HepG2 (cell line): ENCODE results near the gene CRAMP1.

Source experiments
- CREB1 ChIP-seq, 2 experiments: fragments of 450-650 bp in 1 of 2; IDR thresholded peaks; 2 replicates each; pipeline ENCODE4 v1.6.1; 2016 to 2017; ENCODE audit warnings: control low read depth in 1 of 2, mild to moderate bottlenecking in 1 of 2, missing compliant biosample characterization in 1 of 2, missing genetic modification characterization in 1 of 2
- POLR2A ChIP-seq, 2 experiments: IDR thresholded peaks; 2 replicates each; pipeline ENCODE4 v1.6.1; 2011; ENCODE audit warnings: low read depth in 2 of 2, low read length in 2 of 2, mild to moderate bottlenecking in 1 of 2, moderate library complexity in 1 of 2; ENCODE audit not compliant: insufficient read depth in 1 of 2
- POLR2AphosphoS2 ChIP-seq: IDR thresholded peaks from 2 replicates; pipeline ENCODE4 v1.6.1; 2011; ENCODE audit warnings: low read depth, low read length, improper control_type of control experiment
- SALL1 ChIP-seq: sonication (generic); formaldehyde crosslinking; IDR thresholded peaks from 2 replicates; pipeline ENCODE4 v1.8.0; 2022; ENCODE audit warnings: mild to moderate bottlenecking, missing genetic modification reagents
- SMC3 ChIP-seq: IDR thresholded peaks from 2 replicates; pipeline ENCODE4 v1.6.1; 2011; ENCODE audit warnings: low read length, improper control_type of control experiment
- TARDBP ChIP-seq: sonication (generic); formaldehyde crosslinking; IDR thresholded peaks from 2 replicates; pipeline ENCODE4 v1.8.0; 2022; ENCODE audit warnings: mild to moderate bottlenecking, missing genetic modification reagents
- ZNF124 ChIP-seq: sonication (generic); formaldehyde crosslinking; IDR thresholded peaks from 2 replicates; pipeline ENCODE4 v1.4.0; 2020; ENCODE audit warnings: missing genetic modification reagents
- ZNF138 ChIP-seq: sonication (generic); formaldehyde crosslinking; IDR thresholded peaks from 2 replicates; pipeline ENCODE4 v1.5.0; 2020; ENCODE audit warnings: mild to moderate bottlenecking, low read depth, missing genetic modification reagents
- ZNF510 ChIP-seq: sonication (generic); formaldehyde crosslinking; IDR thresholded peaks from 2 replicates; pipeline ENCODE4 v1.4.0; 2020; ENCODE audit warnings: low read depth, mild to moderate bottlenecking, missing genetic modification reagents
- ZNF724P ChIP-seq: sonication (generic); formaldehyde crosslinking; IDR thresholded peaks from 2 replicates; pipeline ENCODE4 v1.8.0; 2022; ENCODE audit warnings: missing genetic modification reagents, borderline replicate concordance
- TF ChIP-seq, protein P1 (sequence below): sonication (generic); formaldehyde crosslinking; IDR thresholded peaks from 2 replicates; pipeline ENCODE4 v1.4.0; 2020; ENCODE audit warnings: low read depth, missing genetic modification reagents
- TF ChIP-seq, protein P2 (sequence below): sonication (generic); formaldehyde crosslinking; IDR thresholded peaks from 2 replicates; pipeline ENCODE4 v1.5.0; 2020; ENCODE audit warnings: mild to moderate bottlenecking, missing genetic modification reagents, moderate library complexity
- TF ChIP-seq, protein P3 (sequence below): sonication (generic); formaldehyde crosslinking; IDR thresholded peaks from 2 replicates; pipeline ENCODE4 v1.9.0; 2021; ENCODE audit warnings: missing genetic modification reagents, borderline replicate concordance

DNA sequence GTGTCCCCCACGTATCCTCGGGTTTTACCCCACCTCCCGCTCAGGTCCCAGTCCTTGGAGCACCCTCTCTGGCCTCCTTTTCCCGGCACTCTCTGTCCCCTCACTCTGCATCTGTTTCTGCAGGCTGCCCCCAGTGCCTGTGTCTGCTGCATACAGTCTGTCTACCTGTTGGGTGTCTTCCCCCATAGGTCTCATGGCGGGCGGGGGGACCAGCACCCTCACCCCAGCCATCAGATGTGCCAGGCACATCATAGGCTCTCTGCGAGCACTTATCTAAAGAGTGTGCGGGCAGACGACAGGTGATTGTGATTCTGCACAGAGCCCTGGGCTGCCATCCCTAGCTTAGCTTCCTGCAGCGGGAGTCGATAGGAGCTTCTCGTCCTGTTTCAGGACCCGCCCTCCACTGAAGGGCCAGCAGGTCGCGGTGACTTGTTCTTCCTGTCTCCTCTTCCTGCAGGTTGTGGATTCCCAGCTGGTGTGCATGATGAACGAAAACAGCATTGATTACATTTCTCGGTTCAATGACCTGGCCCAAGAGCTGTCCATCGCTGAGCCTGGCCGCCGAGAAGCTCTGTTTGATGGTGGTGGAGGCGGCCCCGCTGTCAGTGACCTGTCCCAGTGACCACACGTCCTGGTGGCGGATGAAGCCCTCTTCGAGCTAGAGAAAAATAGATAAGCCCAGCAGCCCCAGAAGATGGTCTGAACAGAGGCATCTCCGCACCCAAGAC is 61.4 kb downstream of the CRAMP1 start:
- TF ChIP-seq POLR2A (IDR thresholded peaks at IDR 0.05; ENCODE audit: insufficient read depth in 1 of 2, low read depth in 2 of 2, low read length in 2 of 2) (no peak), POLR2AphosphoS2 (no peak), ZNF124 (no peak), CREB1 (IDR thresholded peaks at IDR 0.05) (no peak), CREB1 (CRISPR knock-in tag; IDR thresholded peaks at IDR 0.05) (no peak), ZNF724P (CRISPR knock-in tag) (no peak), TARDBP (no peak), ZNF510 (no peak), SMC3 (no peak), ZNF138 (CRISPR knock-in tag) (no peak), SALL1 (no peak)
- TF ChIP-seq, protein P1, sequence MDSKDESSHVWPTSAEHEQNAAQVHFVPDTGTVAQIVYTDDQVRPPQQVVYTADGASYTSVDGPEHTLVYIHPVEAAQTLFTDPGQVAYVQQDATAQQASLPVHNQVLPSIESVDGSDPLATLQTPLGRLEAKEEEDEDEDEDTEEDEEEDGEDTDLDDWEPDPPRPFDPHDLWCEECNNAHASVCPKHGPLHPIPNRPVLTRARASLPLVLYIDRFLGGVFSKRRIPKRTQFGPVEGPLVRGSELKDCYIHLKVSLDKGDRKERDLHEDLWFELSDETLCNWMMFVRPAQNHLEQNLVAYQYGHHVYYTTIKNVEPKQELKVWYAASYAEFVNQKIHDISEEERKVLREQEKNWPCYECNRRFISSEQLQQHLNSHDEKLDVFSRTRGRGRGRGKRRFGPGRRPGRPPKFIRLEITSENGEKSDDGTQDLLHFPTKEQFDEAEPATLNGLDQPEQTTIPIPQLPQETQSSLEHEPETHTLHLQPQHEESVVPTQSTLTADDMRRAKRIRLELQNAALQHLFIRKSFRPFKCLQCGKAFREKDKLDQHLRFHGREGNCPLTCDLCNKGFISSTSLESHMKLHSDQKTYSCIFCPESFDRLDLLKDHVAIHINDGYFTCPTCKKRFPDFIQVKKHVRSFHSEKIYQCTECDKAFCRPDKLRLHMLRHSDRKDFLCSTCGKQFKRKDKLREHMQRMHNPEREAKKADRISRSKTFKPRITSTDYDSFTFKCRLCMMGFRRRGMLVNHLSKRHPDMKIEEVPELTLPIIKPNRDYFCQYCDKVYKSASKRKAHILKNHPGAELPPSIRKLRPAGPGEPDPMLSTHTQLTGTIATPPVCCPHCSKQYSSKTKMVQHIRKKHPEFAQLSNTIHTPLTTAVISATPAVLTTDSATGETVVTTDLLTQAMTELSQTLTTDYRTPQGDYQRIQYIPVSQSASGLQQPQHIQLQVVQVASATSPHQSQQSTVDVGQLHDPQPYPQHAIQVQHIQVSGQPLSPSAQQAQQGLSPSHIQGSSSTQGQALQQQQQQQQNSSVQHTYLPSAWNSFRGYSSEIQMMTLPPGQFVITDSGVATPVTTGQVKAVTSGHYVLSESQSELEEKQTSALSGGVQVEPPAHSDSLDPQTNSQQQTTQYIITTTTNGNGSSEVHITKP, result no peak
- TF ChIP-seq, protein P2, sequence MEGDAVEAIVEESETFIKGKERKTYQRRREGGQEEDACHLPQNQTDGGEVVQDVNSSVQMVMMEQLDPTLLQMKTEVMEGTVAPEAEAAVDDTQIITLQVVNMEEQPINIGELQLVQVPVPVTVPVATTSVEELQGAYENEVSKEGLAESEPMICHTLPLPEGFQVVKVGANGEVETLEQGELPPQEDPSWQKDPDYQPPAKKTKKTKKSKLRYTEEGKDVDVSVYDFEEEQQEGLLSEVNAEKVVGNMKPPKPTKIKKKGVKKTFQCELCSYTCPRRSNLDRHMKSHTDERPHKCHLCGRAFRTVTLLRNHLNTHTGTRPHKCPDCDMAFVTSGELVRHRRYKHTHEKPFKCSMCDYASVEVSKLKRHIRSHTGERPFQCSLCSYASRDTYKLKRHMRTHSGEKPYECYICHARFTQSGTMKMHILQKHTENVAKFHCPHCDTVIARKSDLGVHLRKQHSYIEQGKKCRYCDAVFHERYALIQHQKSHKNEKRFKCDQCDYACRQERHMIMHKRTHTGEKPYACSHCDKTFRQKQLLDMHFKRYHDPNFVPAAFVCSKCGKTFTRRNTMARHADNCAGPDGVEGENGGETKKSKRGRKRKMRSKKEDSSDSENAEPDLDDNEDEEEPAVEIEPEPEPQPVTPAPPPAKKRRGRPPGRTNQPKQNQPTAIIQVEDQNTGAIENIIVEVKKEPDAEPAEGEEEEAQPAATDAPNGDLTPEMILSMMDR, result no peak
- TF ChIP-seq, protein P3, sequence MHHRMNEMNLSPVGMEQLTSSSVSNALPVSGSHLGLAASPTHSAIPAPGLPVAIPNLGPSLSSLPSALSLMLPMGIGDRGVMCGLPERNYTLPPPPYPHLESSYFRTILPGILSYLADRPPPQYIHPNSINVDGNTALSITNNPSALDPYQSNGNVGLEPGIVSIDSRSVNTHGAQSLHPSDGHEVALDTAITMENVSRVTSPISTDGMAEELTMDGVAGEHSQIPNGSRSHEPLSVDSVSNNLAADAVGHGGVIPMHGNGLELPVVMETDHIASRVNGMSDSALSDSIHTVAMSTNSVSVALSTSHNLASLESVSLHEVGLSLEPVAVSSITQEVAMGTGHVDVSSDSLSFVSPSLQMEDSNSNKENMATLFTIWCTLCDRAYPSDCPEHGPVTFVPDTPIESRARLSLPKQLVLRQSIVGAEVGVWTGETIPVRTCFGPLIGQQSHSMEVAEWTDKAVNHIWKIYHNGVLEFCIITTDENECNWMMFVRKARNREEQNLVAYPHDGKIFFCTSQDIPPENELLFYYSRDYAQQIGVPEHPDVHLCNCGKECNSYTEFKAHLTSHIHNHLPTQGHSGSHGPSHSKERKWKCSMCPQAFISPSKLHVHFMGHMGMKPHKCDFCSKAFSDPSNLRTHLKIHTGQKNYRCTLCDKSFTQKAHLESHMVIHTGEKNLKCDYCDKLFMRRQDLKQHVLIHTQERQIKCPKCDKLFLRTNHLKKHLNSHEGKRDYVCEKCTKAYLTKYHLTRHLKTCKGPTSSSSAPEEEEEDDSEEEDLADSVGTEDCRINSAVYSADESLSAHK (CRISPR knock-in tag), result no peak
